HG03571 (cell line): ENCODE data around the gene COA8.

Source experiments
- ATAC-seq: cut with Tn5 transposase; IDR thresholded peaks from one replicate; pipeline ENCODE4 v1.9.1; 2021; ENCODE audit not compliant: unreplicated experiment

The COA8 gene

DNA sequence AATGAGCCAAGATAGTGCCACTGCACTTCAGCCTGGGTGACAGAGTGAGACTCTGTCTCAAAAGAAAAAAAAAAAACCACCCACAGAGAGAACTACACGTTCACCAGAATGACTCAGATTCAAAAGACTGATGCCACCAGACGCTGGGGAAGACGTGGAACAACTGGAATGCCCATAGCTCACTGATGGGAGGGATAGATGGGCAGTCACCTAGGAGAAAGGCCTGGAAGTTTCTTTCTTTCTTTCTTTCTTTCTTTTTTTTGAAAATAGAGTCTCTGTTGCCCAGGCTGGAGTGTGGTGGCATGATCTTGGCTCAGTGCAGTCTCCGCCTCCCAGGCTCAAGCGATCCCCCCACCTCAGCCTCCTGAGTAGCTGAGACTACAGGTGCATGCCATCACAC lies 56.3 kb downstream of the COA8 start:
- ATAC-seq = no peak

DNA sequence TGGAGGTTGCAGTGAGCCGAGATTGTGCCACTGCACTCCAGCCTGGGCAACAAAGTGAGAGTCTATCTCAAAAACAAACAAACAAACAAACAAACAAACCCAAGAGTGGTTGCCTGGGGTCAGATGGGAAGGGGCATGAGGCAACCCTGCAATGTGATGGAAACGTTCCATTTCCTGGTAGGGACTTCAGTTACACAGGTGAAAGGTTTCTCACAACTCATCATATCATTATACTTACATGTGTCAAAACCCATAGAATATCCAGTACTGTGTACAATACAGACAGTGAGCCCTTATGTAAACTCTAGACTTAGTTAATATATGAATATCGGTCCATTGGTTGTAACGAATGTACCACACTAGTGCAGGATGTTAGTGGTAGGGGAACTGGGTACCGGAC lies 59.1 kb downstream of the COA8 start:
- no peak for ATAC-seq

DNA sequence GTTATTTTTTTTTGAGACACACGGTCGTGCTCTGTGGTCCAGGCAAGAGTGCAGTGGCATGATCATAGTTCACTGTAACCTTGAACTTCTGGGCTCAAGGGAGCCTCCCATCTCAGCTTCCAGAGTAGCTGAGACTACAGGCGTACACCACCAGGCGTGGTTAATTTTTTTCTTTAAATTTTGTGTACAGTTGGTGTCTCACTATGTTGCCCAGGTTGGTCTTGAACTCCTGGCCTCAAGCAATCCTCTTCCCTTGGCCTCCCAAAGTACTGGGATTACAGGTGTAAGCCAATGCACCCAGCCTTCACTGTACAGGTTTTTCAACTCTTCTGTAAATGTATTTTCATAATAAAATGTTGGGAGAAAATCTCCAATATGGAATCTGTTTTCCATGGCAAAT lies 60.5 kb downstream of the COA8 start:
- no peak for ATAC-seq

DNA sequence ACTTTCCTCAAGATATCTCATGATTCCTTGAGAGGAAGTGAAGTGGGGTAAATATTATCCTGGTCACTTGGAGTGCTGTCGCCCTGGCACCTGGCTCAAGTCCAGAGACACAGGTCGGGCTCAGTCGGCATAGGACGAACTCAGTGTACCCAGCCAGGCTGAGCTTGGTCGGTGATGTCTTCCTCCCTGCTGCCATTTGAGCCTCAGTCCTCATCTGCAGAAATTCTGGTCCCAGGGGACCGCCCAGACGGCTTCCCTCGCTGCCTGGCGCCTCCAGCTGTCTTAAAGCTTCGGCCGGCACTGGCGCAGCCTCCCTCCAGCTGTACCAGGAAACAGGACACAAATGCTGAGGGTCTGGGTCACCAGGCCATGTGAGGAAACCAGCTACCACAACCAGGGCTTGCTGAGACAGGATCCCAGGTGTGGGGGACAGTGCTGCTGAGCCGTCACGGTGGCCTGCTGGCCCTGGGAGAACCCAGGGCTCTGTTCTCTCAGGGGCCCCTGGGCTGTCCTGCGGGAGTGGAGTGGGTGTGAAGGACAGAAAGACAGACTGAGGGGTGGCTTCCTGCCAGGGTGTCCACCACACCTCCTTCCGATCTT lies 61.2 kb downstream of the COA8 start:
- ATAC-seq = no peak

DNA sequence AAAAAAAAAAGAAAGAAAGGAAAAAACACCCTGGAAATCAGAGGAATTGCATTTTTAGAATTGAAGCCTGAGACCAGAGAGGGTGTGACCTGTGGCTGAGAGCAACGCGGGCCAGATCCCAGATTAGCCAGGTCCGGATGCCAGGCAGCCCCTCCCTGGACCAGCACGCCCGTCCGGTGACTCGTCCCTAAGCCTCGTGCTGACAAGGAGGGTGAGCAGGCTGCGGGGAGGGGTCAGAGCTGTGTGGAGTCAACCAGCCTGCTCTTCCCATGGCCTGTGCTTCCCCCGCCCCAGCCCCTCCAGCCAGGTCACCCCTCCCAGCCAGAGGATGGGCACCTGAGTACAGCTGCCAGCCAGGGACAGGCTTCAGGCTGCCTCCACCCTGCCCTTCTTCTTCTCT lies 62.1 kb downstream of the COA8 start:
- no peak for ATAC-seq

DNA sequence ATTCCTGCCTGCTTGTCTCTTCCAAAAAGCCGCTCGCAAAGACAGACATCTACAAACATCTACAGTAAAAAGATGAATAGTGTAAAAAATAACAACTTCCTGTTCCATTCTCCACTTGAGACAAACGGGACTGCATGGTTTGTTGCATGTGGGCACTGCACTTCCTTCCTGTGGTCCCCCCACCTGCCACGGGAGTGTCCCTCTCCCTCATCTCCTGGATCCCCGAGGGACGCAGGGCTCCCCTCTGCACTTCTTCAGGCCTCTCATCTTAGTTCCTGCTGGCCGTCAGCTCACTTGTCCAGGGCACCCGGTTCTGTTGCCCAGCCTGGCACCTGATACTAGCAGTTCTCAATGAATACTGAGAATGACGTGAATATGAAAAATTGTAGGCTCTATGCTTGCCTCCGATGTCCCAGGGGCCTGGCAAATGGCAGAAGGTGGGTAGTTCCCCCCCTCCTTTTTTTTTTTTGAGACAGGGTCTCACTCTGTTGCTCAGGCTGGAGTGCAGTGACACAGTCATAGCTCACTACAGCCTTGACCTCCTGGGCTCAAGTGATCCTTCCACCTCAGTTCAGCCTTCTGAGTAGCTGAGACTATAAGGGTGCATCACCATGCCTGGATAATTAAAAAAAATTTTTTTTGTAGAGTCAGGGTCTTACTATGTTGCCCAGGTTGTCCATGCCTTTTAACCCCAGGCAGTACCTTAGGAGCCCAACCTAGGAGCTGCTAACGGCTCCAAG lies 62.8 kb downstream of the COA8 start:
- ATAC-seq = no peak

DNA sequence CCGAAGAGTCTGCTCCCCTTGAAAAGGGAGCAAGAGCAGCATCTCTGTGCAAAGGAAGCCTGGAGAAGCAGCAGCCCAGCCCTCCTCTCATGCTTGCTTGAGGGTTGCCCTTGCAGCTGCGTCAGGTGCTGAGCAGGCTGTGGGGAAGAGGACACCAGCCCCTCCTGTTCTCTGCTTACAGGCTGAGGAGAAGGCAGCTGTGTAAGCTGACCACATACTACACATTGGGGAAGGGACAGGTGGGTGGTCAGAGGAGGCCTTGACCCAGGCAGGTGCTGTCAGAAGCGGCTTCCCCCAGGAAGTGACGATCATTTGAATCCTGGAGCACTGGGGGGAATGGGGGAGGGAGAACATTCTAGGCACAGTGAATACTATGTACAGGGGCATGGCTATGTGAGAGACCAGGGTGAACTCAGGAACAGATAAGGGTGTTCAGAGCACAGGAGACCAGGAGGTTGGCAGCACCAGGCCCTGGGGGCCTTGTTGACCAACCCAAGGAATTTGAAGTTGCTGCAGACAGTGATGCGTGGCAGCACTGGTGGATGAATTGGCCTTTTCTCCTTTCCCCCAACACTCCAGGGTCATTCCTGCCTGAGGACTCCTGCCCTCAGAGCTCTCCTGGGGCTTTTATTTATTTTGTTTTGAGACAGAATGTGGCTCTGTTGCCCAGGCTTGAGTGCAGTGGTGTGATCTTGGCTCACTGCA lies 63.5 kb downstream of the COA8 start:
- no peak for ATAC-seq

DNA sequence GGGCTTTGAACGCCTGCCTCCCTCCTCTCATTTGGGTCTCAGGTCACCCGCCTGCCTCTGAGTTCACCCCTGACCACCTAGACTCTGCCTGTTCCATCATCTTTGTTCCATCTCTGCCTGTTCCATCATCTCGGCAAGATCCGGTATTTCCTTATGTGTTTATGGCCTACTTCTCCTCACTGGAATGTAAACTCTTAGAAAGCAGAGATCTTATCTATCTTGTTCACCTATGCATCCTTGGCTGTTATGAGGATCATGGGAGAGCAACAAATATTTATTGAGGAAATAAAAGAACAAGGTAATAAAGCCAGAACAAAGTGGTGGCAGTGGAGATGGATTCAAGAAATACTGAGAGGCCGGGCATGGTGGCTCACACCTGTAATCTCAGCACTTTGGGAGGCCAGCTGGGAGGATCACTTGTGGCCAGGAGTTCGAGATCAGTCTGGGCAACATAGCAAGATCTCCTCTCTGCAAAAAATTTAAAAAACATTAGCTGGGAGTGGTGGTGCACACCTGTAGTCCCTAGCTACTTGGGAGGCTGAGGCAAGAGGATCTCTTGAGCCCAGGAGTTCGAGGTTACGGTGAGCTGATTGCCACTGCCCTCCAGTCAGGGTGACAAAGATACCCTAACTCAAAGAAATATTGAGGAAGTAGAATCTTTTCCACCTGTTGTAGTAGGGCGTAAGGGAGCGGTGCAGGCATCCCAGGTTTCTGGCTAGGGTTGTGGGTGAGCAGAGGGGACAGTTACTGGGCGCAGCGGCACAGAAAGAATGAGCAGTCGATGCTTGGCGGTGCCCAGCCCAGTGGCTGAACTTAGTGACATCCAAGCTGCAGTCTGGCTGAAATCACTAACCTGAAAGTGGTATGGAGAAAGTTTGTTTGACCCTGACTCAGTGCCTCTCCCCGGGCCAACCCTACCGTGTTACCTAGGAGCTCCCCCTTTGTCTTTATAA lies 64.6 kb downstream of the COA8 start:
- ATAC-seq = no peak

DNA sequence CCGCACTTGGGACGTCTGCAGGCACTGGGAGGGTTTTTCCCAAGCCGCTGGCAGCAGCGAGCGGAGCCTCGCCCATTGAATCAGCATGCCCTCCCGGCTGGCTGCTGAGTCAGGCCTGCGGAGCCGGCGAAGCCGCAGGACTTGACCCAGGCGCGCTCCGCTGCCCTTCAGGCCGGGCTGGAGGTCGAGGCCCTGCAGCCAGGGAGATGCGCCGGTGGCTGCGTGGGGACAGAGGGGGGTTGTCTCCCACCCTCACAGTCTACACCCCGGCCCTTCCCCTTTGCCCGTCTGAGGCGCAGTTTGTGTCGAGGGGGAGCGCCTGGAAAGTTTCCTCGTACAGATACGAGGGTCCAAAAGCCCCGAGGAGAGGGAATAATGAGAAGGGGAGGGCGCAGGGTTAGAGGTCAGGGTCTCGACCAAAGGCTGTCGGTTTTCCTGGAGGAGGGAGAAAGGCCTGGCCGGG lies 65.5 kb downstream of the COA8 start:
- ATAC-seq = no peak

DNA sequence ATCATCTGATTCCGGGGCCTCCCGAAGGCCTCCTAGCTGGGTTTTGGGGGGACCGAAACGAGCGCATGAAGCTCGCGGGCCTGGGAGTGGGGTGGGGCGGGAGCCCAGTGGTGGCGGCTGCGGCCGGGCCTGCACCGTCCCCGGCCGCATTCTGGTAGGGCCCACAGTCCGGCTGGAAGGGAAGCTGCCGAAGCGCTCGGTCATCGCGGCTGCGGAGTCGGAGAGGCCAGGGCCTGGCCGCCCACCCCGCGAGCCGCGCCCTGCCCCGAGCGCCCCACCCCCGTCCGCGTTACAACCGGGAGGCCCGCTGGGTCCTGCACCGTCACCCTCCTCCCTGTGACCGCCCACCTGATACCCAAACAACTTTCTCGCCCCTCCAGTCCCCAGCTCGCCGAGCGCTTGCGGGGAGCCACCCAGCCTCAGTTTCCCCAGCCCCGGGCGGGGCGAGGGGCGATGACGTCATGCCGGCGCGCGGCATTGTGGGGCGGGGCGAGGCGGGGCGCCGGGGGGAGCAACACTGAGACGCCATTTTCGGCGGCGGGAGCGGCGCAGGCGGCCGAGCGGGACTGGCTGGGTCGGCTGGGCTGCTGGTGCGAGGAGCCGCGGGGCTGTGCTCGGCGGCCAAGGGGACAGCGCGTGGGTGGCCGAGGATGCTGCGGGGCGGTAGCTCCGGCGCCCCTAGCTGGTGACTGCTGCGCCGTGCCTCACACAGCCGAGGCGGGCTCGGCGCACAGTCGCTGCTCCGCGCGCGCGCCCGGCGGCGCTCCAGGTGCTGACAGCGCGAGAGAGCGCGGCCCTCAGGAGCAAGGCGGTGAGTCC lies 66.1 kb downstream of the COA8 start, which contains the start of gene KLC1:
Gene KLC1 (plus strand): TSS at position 528 of the 819 bp plus-strand sequence. CDS start 25,354 bp downstream, outside the sequence.
- ATAC-seq = peak; percentile 40

DNA sequence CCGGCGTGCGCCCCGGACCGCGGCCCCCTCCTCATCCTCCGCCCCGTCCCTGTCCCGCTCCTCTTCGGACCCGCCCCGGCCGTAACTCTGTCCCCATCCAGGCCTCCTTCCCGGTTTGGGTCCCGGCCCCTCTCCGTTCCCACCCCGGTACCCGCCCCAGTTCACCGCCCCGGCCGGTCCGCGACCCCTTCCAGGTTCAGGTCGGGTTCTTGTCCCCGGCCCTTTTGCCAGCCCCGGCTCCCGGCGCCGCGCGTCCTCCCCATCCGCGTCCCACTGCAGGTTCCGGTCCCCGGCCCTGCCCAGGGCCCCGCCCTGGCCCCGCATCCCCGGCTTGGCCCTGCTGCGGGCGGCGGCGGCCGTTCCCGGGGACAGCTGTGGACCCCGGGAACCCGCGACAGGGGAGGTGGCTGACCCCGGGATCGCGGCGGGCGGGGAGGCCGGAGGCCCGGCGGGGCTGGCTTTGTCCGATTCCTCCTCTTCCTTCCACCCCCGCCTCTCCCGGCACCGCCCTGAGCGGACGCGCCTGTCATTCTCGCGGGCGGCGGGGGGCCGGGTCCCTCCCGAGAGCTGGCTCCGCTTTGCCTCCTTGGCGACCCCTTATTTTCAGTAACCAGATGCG lies 66.9 kb downstream of the COA8 start:
- ATAC-seq = peak; percentile 26

DNA sequence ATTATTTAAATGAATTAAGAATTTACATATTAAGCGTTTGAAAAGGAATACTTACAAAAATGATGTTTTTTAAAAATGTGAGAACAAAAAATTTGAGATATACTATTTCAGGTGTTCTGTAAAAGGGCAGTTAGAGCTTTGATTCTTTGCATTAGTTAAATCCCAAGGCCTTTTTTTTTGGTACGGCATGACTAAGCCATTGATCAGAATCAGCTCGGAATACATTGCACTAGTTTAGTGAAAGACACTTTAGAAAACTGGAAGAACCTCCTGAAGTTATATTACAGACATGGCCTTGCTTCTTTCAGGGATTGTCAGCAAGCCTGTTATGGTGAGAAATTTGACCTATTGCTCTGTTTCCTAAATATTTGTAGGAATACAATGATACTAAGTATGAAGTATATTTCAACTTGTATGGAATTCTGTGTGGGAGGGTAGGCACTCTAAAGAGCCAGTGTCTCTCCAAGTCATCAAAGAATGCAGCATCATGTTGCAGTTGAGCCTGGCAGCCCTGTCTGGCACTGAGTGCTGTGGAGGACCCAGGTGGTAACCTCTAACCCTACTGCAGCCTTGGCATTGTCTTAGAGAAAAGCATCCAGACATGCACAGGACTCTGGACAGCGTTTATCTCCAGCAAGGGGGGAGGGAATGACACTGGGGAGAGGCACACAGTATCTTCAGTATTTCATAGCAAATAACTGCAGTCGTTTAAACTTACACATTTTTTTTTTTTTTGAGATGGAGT lies 67.8 kb downstream of the COA8 start:
- no peak for ATAC-seq

DNA sequence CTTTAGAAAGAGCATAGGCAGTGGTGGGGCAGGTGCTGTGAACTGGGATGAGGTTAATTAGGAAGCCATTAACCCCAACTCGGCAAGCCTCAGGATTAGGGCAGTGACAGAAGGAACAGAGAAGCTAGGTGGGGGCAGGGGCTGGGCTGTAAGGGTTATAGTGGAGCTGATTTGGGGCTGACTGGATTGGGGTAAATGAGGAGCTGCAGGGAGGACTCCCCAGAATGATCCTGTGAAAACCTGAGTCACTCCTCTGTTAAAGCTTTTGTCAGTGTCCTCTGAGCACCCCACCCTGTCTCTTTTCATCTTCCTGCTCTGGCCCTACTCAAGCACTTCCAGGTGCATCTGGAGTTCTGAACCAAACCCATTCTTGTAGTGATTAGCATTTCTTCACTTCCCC lies 70.6 kb downstream of the COA8 start:
- no peak for ATAC-seq

DNA sequence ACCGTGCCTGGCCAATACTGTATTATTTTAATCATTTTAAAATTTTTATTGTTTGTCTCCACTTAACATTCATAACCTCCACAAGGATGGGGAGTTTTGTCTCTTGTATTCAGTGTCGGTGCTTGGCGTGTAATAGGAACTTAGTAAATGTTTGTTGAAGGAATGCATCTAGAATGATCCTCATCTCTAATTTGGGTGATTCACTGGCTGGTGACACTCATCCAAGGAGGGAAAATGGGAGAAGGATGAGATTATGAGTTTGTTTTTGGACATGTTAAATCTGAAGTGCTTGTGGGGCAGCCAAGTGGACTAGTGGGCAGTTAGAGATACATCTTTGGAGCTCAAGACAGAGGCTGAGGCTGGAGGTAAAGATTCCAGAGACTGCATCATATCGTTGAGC lies 71.4 kb downstream of the COA8 start:
- ATAC-seq = no peak

DNA sequence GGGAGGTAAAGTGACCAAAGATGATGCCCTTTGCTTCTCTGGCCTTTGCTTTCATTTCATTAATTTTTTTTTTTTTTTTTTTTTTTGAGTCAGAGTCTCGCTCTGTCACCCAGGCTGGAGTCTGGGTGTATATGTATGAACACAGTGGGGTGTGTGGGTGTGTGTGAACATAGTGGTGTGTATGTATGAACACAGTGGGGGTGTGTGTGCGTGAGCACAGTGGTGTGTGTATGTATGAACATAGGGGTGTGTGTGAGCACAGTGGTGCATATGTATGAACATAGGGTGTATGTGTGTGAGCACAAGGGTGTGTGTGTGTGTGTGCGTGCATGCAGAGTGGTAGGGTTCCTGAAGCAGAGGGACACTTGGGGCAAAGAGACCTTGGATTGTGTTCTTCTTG lies 75.8 kb downstream of the COA8 start:
- no peak for ATAC-seq
